Effector memory CD8-positive, alpha-beta T cell (primary cell): ENCODE results near the gene FANCB.

ENCODE experiments used
- ATAC-seq: fragments of 150-1000 bp; cut with Tn5 transposase; replicated peaks from 2 replicates; pipeline ENCODE4 v1.10.0; 2021; ENCODE audit warnings: mild to moderate bottlenecking, moderate library complexity
- DNase-seq, 3 experiments: peaks; one replicate each; pipeline ENCODE4 v3.0.0; 2021
- H3K27ac Mint-ChIP-seq, 2 donors: one replicate each; pipeline ENCODE4 v1.8.0; 2022; ENCODE audit warnings: mild to moderate bottlenecking in 2 of 2, mixed read lengths in 2 of 2, moderate library complexity in 2 of 2
- H3K27me3 Mint-ChIP-seq, 2 donors: one replicate each; pipeline ENCODE4 v1.8.0; 2022; ENCODE audit warnings: mixed read lengths in 2 of 2
- H3K36me3 Mint-ChIP-seq: one replicate; pipeline ENCODE4 v1.8.0; 2022; ENCODE audit warnings: mild to moderate bottlenecking, moderate library complexity, mixed read lengths; ENCODE audit not compliant: insufficient read depth
- H3K4me1 Mint-ChIP-seq, 2 donors: one replicate each; pipeline ENCODE4 v1.8.0; 2022; ENCODE audit warnings: low read depth in 2 of 2, mixed read lengths in 2 of 2
- H3K4me3 Mint-ChIP-seq, 2 donors: one replicate each; pipeline ENCODE4 v1.8.0; 2022; ENCODE audit warnings: mild to moderate bottlenecking in 2 of 2, mixed read lengths in 2 of 2, moderate library complexity in 2 of 2
- H3K9me3 Mint-ChIP-seq, 2 donors: one replicate each; pipeline ENCODE4 v1.8.0; 2022; ENCODE audit warnings: mixed read lengths in 2 of 2

FANCB gene

DNA sequence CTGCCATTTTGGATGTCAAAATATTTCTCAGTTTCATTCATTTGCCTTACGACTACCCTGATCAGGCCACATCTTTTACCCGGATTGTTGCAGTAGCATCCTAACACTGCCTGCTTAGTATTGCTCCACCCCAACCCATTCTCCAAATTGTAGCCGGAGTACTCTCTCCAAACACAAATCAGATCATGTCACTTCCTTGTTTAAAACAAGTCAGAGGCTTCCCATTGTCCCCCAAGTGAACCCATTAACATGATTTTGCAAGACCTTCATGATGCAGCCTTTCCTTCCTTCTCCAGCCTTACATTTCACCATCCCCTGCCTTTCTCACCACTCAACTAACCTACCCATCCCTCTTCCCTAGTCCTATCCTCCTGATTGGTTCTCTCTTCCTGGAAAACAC lies 53.1 kb downstream of the FANCB start:
- ATAC-seq (no peak), DNase-seq (no peak)
- Mint-ChIP-seq H3K36me3 (no peaks in the 10 kb centered on the region), H3K27me3 (peaks cover 0 to 1% of the 10 kb centered on the region in 2 donors), H3K4me1 (no peaks in the 10 kb centered on the region), H3K4me3 (no peak overlapping the region), H3K27ac (no peak overlapping the region), H3K9me3 (peaks cover 4 to 8% of the 10 kb centered on the region in 2 donors)

DNA sequence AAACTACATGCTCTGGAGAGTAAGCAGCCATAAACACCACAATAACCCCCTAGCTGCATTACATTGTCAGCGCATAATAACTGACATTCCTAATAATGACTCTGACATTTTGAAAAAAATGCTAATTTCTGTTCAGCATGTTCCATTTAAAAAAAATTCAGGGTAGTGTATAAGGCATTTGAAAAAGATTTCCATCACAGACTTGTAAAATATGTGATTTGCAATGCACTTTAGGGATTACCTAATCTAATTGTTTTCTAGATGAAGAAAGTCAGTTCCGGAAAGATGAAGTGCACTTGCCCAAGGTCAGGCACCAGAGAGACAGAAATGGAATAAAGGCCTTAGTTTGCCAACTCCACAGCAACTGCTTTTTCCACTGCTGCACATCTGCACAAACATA lies 55.3 kb downstream of the FANCB start:
- no peak overlapping the region for H3K4me3 Mint-ChIP-seq
- no peaks in the 10 kb centered on the region for H3K4me1 Mint-ChIP-seq
- no peaks in the 10 kb centered on the region for H3K36me3 Mint-ChIP-seq
- no peak for DNase-seq
- H3K27ac Mint-ChIP-seq: no peak overlapping the region
- ATAC-seq: no peak
- no peaks in the 10 kb centered on the region for H3K27me3 Mint-ChIP-seq
- peaks cover 4 to 8% of the 10 kb centered on the region in 2 donors for H3K9me3 Mint-ChIP-seq

DNA sequence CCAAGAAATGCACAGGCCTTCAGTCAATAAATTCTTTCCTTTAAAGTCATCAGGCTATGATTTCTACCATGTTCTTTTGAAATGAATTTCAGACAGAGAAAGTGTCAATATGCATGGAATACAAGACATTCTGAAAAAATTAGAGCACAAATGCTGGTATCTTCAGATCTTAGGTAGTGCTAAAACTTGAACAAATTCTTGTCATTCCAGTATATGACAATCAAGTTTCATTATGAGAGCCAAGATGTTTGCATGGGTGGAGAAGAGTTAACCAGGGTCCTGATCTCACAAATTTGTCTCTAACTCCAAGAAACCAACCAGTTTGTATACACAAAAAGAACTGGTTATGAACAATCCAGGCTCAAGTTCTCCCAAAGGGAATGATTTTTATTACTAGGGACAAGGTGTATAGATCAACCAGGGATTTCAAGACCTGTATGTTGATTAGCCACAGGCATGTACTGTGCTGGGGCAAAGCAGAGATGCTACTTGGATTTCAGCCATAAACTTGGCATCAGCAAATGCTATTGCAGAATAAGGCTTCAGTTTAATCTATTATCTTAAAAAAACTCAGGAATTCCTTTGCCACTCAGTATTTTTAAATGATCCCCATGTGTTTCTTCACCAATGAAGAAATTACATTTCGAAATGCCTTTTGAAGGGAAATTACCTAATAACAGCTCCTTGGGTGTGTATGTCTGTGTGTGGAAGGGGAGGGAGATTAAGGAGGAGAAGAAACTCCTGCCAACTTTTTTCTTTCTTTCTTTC lies 69.7 kb downstream of the FANCB start:
- no peak overlapping the region for H3K4me3 Mint-ChIP-seq
- no peak for DNase-seq
- ATAC-seq: no peak
- H3K36me3 Mint-ChIP-seq: no peaks in the 10 kb centered on the region
- H3K27me3 Mint-ChIP-seq: peaks cover 6 to 21% of the 10 kb centered on the region in 2 donors
- H3K27ac Mint-ChIP-seq: no peak overlapping the region
- H3K4me1 Mint-ChIP-seq: no peaks in the 10 kb centered on the region
- H3K9me3 Mint-ChIP-seq: no peaks in the 10 kb centered on the region

DNA sequence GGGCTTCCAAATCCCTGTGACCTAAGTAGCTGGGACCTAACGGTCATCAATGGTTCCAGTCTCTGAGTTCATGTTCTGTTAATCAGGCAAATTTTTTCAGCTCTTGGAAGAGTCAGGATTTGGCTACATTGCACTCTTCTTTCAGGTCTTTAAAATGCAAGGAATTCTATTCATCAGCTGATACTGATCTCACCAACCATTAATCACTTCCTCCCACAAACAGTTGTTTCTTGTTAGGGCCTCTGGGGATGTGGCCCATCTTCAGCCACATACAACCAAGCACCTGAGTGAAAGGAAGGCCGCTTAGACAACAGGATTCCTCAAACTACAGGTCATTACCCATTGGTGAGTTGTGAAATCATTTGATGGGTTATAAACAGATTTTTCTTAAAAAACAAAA lies 71.7 kb downstream of the FANCB start:
- DNase-seq (no peak), ATAC-seq (no peak)
- no peaks in the 10 kb centered on the region for H3K4me1 Mint-ChIP-seq
- no peak overlapping the region for H3K4me3 Mint-ChIP-seq
- peaks cover 3 to 18% of the 10 kb centered on the region in 2 donors for H3K27me3 Mint-ChIP-seq
- H3K27ac Mint-ChIP-seq: no peak overlapping the region
- H3K9me3 Mint-ChIP-seq: no peaks in the 10 kb centered on the region
- no peaks in the 10 kb centered on the region for H3K36me3 Mint-ChIP-seq

DNA sequence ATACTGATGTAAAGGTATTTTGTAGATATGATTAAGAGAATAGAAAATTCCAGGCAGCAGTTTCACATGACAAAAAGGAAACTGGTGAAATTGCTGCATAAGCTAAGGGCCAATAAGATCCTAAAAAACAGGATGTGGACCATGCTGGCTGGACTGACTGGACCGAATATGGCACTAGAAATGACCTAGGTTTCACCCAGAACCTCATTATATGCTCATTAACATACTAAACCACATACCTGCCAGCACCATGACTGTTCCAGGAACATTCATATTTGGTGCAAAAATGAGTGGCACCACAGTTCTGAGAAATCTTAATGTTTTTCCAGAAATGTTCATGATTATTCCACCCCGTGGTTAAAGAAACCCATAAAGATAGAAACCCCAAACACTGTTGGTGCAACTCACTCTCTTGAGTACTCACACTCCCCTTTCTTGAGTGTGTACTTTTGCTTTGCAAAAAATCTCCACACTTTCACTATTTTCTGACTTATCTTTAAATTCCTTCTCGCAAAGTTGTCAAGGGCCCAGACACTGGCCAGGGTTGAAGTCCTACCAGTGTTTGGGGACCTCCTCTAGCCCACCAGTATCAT lies 74.0 kb downstream of the FANCB start:
- no peak overlapping the region for H3K4me3 Mint-ChIP-seq
- H3K4me1 Mint-ChIP-seq: no peaks in the 10 kb centered on the region
- no peak overlapping the region for H3K27ac Mint-ChIP-seq
- no peaks in the 10 kb centered on the region for H3K9me3 Mint-ChIP-seq
- DNase-seq (no peak), ATAC-seq (no peak)
- H3K36me3 Mint-ChIP-seq: no peaks in the 10 kb centered on the region
- H3K27me3 Mint-ChIP-seq: peaks cover 0 to 5% of the 10 kb centered on the region in 2 donors
